Daoy (cell line): ENCODE measurements around the gene TSPAN5. TPM values are rescaled to one million over a fixed set of nuclear protein-coding genes. Genes with fewer than 3 reads are reported as not detected.
A peak's percentile ranks its signal among the peaks of the same experiment; 100 is the strongest.

ENCODE experiments used
- DNase-seq: peaks from one replicate; pipeline ENCODE4 v3.0.0-alpha.2; 2015; ENCODE audit warnings: low read depth
- total RNA-seq: library from RNA; depleted of rRNA; stranded (reverse); fragments of >200 nt; shearing (Covaris generic); gene quantifications from 2 replicates; pipeline ENCODE4 v1.2.3, GENCODE V29; 2014

TSPAN5 gene
- total RNA-seq, 1 experiment from 2014 or later = 13.4 TPM

DNA sequence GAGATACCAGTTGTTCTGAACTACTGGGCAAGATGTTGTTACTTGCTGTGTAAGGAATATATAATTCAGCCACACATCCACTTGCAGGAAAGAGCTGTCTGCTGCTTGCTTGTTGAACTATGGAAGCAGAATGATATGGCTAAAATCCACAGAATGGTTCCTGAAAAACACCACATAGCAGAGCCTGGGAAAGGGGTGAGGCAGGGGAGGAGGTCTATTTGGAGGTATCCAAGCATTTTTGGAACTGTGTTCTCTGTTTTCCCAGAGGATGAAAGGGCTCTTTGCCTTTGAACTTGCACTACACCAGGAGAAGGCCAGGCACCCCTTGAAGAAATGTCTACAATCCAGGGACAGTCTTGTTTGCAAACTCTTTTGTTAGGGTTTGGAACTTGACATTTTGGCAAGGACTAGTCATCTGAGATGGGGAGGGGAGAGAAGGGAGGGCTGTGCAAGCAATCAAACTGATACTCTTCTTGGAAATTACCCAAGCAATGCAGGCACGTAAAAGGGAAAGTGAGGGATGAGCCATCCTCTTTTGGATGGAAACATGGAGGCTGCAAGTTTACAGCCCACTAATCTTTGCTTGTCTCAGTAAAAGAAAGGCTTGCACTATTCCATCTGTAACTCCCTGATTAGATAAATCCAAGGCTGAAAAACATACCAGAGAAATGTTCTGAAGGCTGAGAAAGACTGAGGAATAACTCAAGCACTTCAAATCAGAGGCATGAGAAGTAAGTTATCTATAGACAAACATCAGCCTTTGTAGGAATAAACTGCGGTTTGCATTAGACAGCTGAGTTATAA is 141.0 kb downstream of the TSPAN5 start:
- DNase-seq = no peak

DNA sequence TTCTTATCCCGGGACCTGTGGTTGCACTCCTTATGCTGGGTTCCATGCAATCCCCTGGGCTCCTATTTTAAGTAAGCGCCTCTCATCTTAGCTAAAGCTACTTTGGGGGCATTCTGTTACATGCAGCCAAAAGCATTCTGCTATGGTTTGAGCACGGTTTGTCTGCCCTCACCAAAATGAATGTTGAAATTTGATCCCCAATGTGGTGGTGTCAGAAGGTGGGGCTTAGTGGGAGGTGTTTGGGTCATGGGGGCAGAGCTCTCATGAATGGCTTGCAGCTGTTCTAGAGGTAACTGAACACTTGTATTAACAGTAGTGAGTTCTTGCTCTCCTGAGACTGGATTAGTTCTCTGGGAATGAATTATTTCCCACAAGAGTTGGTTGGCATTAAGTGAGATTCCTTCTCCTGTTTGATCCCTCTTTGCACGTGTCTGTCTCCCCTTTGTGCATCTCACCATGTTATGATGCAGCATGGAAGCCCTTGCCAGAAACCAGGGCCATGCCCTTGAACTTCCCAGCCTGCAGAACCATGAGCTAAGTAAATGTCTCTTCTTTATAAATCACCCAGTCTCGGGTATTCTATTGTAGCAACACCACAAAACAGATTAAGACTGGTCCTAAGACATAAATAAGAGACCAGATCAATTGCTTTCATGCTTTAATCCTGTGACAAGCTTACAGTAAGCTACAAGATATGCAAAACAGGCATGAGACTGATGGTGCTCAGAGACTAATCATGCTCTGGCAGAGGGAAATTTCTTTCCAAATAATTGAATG is 141.8 kb downstream of the TSPAN5 start:
- peak; percentile 42 for DNase-seq

DNA sequence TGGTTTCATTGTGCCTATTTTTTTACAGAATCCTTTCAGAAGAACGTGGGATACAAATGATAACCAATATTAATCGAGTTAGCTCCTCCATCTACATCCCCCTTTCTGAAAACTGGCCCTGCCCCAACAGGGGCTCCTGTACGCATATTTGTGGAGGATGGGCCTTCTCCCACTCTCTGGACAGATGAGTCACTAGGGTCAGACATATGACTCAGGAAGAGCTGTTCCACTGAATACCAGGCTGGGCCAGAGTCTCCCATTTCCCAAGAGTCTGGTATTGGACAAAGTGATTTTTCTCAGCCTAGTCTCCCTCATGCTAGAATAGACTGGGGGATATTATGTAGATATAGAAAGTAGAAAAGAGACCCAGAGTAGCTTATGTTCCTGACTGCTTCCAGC is 142.4 kb downstream of the TSPAN5 start:
- peak; percentile 71 for DNase-seq

DNA sequence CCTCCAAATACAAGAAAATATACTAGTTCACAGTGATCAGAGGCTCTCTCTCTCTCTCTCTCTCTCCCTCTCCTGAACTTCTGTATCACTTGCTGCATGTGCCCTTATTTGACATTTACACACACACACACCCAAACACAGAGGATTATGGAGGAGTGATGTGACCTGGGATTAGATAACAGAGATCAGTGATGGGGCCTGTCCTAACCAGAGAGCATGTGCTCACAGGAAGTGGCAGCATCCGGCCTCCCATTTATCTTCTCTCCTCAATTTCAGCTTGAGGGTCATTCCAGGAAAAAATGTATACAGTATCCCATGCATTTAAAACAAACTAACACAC is 143.0 kb downstream of the TSPAN5 start:
- peak; percentile 18 for DNase-seq

DNA sequence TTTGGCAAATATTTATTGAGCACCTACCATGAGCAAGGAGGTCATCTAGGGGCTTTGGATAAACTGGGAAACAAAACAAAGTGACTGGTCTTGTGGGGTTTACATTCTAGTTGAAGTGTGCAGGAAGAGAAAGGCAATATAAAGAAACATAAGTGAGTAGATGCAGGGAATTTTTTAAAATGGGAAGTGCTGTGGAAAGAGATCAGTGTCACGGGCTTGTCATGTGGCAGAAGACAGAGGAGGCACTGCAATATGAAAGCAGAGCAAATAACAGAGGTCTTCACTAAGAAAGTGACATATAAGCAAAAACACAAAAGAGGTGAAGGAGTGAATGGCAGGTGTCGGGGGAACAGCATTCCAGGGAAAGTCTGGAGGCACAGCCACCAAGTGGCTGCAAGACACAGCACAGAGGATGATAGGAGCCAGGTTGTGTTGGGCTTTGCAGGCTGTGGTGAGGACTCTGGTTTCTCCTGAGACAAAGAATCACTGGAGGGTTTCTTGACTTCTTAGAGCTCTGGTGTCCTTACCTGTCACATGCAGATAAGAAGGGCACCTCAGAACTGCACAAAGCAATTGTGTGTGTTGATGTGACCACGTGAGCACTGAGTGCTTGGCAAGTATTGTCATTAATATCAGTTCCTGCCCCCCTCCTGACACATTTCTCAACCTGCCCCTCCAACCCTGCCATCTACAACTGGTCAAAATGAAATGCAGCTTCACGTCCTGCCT is 143.5 kb downstream of the TSPAN5 start:
- DNase-seq = no peak

DNA sequence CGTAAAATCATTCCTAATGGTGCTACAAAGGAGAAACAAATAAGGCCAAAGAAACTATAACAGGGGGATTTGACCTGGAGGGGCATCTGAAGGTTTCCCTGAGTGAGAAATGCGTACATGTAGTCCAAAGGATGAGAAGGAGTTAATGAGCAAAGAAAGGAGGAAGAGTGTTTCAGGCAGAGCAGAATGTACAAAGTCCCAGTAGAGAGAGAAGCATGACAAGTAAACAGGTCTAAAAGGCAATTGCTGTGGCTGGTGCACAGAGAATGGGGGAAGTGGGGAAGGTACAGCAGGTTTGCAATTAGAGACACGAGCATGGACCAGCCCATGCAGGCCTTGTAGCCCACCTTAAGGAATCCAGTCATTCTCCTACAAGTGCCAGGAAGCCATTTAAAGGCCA is 145.5 kb downstream of the TSPAN5 start:
- no peak for DNase-seq

DNA sequence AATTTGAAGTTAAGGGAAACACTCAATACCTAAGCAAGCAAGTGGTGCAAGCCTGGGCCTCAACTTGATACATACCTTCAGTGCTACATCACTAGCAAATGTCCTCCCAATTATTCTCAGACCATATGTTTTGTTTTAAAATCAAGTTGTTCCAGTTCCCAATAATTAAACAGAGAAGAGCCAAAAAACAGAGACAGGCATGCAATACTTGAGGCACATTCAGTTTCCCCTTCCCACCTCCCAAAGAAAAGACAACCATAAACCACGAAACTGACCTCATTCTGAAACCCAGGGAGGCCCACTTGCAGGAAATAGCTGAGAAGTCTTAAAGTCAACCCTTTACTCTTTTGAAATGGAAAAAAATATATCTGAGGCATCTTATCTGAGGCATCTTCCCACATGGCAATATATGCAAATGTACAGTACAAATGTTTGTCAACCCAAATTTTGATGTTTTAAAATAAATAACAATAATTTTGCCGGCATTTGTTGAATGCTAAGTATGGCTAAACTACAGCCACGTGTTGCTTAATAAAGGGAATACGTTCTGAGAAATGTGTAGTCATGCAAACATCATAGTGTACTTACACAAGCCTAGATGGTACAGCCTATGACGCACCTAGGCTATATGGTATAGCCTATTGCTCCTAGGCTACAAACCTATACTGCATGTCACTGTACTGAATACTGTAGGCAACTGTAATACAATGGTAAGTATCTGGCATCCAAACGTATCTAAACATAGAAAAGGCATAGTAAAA is 147.5 kb downstream of the TSPAN5 start:
- no peak for DNase-seq

DNA sequence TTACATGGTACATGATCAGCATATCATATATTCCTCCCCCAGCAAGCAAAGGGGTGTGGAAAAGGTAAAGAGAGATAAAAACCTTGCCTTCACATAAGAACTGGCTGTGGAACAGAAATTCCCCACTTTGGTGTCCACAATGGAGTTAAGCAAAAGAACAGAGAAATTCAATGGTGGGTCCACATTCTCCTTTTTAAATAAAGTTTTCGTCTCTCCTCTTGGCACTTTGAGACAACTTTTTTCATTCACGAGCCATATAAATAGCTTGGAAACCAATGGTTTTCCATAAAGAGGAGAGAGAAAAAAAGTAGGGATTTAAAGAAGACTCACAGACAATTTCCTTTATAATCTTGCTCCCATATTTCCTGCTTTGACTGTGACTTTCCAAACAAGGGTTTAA is 148.1 kb downstream of the TSPAN5 start:
- DNase-seq = no peak

DNA sequence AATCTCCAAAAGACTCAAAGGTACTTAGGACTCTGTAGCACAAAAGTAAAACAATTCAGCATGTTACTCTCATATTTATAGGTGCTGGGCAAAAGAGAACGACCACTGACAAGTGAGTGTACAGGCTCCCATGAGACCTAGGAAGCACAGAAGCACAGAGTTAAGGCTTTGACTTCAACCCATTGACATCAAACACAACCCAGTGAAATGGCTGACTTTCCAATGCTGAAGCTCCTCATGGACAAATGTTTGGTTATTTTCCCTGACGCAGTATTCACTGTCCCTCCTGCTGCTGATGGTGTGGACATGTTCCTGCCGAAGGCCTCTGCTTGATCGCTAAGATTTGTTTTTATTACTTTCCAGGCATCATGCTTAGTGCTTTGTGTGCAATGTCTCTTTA is 148.7 kb downstream of the TSPAN5 start:
- DNase-seq = no peak

DNA sequence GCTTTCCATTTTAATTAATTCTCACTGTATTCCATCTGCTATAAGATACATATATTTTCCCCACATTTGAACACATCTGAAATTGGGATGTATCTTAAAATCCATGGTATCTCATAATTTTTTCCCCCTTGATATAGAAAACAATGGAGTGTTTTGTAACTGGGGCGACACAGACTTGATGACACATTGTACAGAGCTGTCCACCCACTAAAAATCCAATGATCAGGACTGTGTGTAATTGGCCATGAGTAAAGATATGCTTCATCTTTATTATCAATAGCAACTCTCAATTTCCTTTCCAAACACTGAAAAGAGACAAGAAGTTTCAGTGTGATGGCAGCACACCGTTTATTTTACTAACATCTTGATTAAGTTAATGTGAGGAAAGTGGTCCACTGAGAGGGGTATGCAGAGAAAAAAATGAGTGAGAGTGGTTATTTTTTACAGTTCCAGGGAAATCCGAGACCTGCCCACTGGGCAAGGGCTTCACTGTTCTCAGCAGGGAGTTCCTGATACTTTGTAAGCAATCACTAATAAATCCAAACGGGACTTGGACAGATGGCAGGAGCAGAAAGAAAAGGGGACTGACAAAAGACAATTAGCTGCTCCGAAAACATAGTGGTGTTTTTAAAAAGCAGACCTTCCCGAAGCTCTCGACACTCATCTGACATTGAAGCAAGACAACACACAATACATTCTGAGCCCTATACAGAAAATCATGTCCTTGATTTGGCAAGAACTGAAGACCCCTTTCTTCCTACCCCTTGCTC is 149.4 kb downstream of the TSPAN5 start:
- DNase-seq = no peak

DNA sequence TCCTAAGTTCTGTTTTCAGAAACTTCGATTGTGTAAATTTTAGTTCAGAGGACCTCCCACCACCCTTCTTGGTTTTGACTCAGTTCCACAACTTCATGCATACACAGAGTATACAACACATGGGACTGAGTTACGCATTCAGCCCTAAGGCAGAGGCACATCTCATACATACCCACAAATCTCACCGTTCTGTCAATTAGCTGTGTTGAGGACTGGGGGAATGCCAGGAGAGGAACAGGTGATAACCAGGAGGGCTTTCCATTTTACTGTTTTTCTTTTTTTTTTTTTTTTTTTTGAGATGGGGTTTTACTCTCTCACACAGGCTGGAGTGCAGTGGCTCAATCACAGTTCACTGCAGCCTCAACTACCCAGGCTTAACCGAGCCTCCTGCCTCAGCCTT is 150.2 kb downstream of the TSPAN5 start:
- DNase-seq = no peak

DNA sequence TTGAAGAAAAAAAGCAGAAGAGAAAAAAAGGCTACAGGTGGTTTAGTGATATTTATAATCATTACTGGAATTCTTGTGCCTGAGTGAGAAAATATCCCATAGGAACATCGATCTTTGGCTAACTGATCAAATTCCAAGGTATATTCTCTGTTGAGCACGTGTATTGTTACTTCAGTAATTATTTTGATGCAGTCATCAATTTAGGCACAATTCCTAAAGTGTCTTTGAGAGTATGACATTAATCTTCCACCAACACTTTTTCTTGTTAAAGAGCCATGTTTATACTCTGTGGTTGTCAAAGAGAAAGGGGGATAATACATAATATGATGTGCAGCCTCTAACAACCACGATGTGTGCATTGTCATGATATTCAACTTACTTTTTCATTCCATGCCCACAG is 151.1 kb downstream of the TSPAN5 start:
- DNase-seq = no peak

DNA sequence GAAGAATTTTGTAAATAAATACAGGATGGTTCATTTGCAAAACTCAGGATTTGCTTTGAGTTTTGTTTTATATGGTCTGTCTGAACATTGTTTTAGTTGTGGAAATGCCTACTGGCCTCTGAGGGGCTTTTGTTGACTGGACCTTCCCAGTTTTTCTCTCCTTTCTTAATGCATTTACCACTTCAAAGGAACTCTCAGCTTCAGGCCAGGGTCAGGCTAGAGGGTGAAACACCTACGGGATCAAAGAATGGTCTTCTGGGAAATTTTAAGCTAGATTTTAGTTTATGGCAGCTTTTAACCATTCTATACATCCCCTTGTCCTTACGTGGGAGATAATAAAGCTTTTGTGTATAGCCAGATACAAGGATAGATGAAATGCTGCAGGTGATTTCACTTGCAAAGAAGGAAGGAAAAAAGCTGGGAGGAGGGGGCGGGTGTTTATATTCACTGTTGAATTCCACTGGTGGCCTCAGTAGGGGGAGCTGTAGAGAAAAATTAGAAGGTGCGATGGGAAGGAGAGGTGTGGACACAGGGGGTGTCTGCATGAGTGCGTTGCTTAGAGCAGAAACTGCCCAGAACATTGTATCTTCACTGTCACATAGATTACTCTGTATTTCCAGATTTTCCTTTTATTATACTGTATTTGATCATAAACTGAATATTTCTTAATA is 151.8 kb downstream of the TSPAN5 start:
- DNase-seq = no peak

DNA sequence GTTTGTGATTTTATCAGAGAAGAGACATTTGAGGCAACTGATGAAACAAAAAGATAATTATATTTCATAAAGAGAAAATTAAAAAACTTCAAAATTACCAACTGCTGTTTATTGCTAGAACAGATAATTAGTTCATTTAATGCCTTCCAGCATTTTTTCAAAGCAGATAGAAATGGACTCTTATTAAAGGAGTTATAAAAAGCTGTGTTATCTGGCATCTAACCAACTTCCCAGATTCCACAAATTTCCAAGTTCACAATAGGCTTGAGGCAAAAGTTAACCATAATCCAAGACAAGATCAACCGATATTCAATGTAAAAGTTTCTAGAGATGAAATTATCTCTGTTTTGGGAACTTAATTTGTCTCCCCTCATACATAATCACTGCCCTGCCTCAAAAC is 152.4 kb downstream of the TSPAN5 start:
- no peak for DNase-seq

DNA sequence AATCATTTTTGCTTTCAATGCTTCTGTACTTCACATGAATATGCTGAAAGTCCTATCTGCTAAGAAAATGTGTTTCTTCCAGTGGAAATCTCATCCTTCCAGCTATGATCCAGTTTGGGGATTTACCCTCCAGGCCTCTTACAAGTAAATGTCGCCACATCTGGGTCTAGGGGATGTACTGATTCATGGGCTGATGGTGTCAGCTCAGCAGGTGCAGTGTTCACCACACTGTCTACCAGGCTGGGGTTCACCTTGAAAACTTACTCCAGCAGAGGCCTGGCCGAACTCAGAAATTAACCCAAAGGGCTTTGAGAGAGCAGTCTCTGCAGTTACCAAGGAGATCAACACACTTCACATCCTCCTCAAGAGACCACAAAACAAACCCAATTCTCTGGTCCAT is 154.3 kb downstream of the TSPAN5 start:
- DNase-seq = no peak

DNA sequence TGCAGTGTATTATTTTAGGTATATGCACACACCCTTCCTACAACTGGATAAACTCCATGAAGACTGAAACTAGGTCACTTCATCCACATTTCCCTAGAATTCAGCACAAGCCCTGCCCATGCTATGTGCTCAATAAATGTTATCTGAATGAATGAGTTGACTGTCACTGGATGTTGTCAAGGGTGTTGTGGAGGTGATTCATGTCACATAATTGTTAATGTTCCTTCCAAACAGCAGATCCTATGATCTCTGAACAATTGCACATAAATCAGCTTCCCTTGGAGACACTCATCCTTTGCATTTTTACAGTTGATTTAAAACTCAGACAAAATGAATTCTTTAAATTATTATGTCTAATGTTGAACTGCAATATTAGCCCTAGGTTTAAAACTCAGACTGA is 154.7 kb downstream of the TSPAN5 start:
- DNase-seq = no peak

DNA sequence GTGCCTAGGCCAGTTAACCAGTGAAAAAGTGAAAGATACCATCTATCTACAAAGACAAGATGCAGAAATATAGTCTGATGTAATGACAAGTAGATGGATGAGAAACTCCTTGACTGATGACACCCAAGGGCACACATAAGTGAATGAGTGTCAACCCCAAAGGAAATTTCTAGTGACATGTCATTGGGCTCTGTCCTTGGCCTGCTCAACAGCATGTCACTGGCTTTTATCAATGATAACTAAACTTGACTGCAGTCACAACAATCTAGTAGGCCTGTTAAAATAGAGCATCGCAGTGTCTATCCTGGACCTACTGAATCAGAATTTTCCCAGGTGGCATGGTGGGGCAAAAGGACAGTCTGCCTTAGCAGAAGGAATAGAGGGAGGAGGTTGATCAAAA is 155.8 kb downstream of the TSPAN5 start:
- no peak for DNase-seq

DNA sequence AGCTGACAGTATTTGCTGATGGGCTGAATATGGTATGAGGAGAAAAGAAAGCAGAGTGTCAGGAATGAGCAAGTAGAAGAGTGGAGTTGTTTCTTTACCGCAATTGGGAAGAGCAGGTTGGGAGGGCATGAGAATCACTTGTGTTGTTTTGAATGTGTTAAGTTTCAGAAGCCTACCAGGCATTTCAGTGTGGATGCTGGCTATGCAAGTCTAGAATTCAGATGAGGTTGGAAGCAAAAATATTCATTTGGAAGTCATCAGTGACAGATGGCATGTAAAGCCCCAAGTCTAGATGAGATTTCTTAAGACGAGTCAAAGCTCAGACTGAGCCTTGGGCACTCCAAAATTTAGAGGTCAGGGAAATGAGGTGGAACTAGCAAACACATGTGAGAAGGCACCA is 156.4 kb downstream of the TSPAN5 start:
- no peak for DNase-seq

DNA sequence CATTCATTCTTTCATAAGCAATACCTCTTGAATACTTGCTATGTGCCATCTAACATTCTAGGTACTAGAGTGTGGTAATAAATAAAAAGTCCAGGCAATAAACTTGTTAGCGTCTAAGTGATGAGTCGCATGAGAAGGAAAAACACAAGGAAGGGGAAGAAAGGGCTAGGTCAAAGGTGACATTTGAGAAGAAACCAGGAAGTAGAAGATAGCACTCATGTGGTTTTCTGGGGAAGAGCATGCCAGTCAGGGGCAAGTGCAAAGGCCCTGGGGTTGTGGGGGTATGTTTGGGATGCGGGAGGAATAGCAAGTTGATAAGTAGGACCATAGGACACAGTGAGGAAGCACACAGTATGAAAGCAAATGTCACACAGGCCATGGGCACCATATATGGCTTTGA is 157.0 kb downstream of the TSPAN5 start:
- DNase-seq = no peak

DNA sequence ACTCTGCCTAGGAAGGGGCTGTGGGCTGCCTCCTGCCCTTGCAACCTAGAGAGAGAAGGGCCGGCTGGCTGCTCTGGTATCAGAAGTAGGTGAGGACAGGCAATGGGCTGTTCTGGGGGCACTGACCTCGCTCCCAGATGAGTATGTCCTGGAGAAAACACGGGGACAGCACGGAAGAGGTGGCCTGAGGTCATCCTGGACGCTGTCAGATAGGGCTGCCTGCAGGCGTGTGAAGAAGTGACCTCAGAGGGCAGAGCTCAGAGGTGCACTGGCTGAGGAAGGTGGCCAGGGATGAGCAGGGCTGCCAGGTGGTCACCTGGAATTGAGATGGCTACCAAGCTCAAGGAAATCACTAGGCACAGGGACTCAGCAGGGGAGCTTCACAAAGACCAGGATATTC is 159.6 kb downstream of the TSPAN5 start:
- no peak for DNase-seq
